A549 treated with DMSO at 1 μM for 4 hours (cell line): ENCODE results near the gene KRTAP10-5. TPM values are rescaled to one million over a fixed set of nuclear protein-coding genes. Genes with fewer than 3 reads are reported as not detected.

ENCODE experiments used
- total RNA-seq: library from RNA; stranded (reverse); fragments of 200-300 nt; extraction: Qiagen RNA extraction; gene quantifications from 5 replicates; pipeline ENCODE4 v1.2.3, GENCODE V29; 2022; ENCODE audit warnings: low read depth

Gene KRTAP10-5, protein sequence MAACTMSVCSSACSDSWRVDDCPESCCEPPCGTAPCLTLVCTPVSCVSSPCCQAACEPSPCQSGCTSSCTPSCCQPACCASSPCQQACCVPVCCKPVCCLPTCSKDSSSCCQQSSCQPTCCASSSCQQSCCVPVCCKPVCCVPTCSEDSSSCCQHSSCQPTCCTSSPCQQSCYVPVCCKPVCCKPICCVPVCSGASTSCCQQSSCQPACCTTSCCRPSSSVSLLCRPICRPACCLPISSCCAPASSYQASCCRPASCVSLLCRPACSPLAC
- not detected in 5 replicates for total RNA-seq

DNA sequence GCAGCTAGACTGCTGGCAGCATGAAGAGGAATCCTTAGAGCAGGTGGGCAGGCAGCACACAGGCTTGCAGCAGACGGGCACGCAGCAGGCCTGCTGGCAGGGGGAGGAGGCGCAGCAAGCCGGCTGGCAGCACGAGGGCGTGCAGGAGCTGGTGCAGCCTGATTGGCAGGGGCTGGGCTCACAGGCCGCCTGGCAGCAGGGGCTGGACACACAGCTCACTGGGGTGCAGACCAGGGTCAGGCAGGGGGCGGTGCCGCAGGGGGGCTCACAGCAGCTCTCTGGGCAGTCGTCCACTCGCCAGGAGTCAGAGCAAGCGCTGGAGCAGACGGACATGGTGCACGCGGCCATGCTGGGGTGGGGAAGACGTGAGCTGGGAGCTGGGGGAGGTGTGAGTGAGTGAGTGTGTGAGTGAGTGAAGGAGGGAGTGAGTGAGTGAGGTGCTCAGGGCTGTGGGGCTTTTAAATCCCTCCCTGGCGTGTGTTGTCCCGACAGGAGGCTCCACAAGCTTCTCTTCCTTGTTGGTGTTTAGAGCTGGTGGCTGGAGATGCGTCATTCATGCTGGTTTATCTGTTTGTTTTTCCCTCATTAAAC lies at the start of gene KRTAP10-5:
Gene KRTAP10-5, minus strand, starts transcription at position 374 of the 591 bp plus-strand sequence. Its CDS starts 26 bp downstream, at position 348.

DNA sequence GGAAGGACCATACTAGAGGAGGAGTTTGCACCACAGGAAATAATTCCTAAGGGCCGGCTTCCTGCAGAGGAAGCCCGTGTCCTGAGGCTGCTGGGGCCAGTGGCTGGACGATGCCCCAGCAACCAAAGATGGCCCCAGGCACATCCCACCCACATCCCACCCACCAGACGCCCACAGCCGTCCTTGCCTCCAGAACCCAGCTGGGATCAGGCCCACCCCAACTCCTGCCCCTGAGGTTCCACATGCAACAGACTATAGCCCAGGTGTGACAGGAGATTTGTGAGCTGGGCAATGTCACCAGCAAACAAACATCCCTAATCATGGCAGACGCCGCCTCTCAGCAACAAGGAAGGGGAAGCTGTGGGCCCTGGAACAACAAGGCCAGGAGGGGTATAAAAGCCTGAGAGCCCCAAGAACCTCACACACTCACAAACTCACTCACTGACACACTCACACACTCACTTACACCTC lies 46.3 kb upstream of the KRTAP10-5 start, which contains the start of gene KRTAP10-9:
Gene KRTAP10-9, plus strand, starts transcription at position 421 of the 471 bp plus-strand sequence. CDS start 79 bp downstream, outside the sequence.

DNA sequence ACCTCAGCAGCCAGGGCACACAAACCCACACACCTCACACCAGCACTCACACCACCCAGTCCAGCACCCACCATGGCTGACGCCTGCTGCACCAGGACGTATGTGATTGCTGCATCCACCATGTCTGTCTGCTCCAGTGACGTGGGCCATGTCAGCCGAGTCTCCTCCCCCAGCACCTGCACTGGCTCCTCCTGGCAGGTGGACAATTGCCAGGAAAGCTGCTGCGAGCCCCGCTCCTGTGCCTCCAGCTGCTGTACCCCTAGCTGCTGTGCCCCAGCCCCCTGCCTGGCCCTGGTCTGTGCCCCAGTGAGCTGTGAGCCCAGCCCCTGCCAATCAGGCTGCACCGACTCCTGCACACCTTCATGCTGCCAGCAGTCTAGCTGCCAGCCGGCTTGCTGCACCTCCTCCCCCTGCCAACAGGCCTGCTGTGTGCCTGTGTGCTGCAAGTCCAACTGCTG lies 31.7 kb upstream of the KRTAP10-5 start, which contains the start of gene KRTAP10-8:
Gene KRTAP10-8, plus strand, starts transcription at position 51 of the 458 bp plus-strand sequence. Its CDS starts 22 bp downstream, at position 73.

DNA sequence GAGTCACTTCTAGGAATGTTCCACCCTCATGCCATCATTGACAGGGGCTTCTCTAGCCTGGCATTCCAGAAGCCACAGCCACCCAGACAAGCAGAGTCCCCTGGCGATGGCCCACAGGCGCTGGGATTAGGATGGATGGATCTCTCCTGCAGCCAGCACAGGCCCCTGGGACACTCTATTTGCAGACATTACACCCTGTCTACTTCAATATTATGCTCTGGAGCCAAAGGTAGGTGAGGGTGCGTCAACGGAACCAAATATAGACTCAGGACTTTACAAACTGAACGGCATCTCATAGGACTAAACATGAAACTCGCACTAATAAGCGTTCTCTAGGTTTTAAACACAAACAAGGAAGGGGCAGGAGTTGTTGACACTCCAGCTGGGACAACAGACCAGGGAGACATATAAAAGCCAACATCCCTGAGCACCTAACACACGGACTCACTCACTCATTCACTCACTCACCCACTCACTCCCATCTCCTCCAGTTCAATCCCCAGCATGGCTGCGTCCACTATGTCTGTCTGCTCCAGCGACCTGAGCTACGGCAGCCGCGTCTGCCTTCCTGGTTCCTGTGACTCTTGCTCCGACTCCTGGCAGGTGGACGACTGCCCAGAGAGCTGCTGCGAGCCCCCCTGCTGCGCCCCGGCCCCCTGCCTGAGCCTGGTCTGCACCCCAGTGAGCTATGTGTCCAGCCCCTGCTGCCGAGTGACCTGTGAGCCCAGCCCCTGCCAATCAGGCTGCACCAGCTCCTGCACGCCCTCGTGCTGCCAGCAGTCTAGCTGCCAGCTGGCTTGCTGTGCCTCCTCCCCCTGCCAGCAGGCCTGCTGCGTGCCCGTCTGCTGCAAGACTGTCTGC lies 19.9 kb upstream of the KRTAP10-5 start, which contains the start of gene KRTAP10-7:
Gene KRTAP10-7, plus strand, starts transcription at position 480 of the 861 bp plus-strand sequence. Its CDS starts 25 bp downstream, at position 505.

DNA sequence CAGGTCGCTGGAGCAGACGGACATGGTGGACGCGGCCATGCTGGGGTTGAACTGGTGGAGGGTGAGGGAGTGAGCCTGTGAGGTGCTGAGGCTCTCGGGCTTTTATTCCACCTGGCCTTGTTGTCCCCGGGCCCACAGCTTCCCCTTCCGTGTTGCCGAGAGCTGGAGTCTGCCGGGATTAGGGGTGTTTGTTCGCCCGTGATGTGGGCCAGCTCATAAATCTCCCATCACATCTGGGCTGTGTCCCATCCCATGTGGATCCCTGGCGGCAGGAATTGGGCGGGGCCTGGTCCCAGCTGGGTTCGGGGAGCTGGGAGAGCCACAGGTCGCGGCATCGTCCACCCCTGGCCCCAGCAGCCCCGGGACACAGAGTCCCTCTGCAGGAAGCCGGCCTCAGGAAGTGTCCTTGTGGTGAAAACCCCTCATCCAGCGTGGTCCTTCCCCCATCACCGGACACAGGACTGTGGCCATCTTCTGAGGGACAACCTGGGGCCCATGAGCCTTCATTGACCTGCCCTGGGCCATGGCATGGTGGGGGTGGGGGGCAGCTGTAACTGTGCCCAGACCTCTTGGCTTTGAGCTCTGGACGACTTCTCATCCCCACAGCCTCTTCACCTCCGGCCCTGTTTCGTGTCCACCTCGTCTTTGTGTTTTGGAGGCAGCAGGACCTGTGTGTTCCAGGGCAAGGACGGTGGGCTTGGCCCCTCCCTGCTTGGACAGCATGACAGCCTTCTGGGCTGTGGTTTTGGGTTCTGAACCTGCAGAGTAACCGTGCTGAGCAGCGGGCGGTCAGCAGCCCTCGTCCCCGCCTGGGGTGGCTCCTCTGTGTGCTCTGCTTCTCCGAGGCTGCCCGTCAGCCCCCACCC lies 12.3 kb upstream of the KRTAP10-5 start, which contains the start of gene KRTAP10-6:
Gene KRTAP10-6, minus strand, starts transcription at position 60 of the 866 bp plus-strand sequence. Its CDS starts 21 bp downstream, at position 39.

DNA sequence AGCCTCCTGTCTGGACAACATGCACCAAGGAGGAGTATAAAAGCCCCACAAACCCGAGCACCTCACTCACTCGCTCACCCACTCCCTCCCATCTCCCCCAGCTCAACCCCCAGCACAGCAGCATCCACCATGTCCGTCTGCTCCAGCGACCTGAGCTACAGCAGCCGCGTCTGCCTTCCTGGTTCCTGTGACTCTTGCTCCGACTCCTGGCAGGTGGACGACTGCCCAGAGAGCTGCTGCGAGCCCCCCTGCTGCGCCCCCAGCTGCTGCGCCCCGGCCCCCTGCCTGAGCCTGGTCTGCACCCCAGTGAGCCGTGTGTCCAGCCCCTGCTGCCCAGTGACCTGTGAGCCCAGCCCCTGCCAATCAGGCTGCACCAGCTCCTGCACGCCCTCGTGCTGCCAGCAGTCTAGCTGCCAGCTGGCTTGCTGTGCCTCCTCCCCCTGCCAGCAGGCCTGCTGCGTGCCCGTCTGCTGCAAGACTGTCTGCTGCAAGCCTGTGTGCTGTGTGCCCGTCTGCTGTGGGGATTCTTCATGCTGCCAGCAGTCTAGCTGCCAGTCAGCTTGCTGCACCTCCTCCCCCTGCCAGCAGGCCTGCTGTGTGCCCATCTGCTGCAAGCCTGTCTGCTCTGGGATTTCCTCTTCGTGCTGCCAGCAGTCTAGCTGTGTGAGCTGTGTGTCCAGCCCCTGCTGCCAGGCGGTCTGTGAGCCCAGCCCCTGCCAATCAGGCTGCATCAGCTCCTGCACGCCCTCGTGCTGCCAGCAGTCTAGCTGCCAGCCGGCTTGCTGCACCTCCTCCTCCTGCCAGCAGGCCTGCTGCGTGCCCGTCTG lies 6.6 kb downstream of the KRTAP10-5 start, which contains the start of gene KRTAP10-4:
Gene KRTAP10-4, plus strand, starts transcription at position 100 of the 827 bp plus-strand sequence. Its CDS starts 30 bp downstream, at position 130.

DNA sequence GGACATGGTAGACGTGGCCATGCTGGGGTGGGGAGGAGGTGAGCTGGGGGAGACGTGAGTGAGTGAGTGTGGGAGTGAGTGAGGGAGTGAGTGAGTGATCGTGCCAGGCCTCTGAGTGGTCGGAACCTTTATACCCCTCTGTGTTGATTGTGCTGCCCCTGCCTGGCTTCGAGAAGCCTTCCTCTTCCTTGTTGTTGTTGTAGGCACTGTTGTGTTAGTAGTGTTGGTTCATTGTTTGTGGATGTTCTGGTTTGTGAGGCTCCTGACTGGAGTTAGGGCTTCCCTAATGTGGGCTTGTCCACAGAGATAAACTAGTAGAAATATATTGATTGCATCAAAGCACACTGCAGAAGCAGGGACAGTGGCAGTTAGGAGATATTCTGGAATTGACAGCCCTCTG lies 21.7 kb downstream of the KRTAP10-5 start, which contains the start of gene KRTAP10-3:
Gene KRTAP10-3, minus strand, starts transcription at position 101 of the 400 bp plus-strand sequence. Its CDS starts 80 bp downstream, at position 21.

DNA sequence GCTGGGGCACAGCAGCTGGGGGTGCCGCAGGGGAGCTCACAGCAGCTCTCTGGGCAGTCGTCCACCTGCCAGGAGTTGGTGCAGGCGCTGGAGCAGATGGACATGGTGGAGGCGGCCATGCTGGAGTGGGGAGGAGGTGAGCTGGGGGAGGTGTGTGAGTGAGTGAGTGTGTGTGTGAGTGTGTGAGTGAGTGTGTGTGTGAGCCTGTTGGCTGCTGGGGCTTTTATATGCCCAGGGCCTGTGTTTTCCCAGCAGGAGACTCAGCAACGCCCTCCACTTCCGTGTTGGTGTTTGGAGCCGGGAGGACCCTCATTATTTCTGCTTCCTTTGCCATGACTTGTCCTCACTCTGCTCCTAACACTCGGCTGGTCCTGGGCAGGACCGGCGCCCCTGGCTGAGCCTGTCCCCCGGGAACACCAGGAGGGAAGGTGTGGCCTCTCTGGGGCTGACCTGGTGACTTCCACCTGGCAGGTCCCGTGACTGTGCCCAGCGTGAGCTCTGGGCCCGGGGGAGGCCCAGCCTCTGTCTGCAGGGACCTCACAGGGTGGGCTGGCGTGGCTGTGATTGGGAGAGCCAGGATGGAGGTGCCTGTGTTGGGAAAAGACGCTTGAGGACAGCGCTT lies 29.0 kb downstream of the KRTAP10-5 start, which contains the start of gene KRTAP10-2:
Gene KRTAP10-2, minus strand, starts transcription at position 166 of the 622 bp plus-strand sequence. Its CDS starts 47 bp downstream, at position 119.

DNA sequence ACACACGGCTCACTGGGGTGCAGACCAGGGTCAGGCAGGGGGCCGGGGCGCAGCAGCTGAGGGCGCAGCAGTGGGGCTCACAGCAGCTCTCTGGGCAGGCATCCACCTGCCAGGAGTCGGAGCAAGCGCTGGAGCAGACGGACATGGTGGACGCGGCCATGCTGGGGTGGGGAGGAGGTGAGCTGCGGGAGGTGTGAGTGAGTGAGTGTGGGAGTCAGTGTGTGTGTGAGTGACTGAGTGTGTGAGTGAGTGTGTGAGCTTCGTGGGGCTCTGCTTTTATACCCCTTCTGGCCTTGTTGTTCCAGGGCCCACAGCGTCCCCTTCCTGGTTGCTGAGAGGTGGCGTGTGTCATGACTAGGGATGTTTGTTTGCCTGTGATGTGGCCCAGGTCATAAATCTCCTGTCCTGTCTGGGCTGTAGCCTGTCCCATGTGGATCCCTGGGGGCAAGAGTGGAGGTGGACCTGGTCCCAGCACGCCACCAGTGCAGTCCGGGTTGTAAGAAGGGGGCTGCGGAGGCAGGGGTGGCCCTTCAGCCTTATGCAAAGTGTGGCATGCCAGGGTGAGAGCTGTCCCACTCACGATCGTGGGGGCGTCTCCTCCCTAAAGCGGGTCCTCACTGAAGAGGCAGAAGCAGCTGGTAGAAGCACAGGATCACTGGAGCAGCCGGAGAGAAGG lies 40.3 kb downstream of the KRTAP10-5 start, which contains the start of gene KRTAP10-1:
Gene KRTAP10-1, minus strand, starts transcription at position 205 of the 676 bp plus-strand sequence. Its CDS starts 45 bp downstream, at position 160.

Other genes starting within 250 kb of the KRTAP10-5 start
- gene CFAP410, start 241.2 kb downstream of the KRTAP10-5 start, total RNA-seq = 7.0 to 8.7 TPM (median 7.8 TPM) in 5 replicates
- gene TRPM2, start 227.0 kb downstream of the KRTAP10-5 start, total RNA-seq = 5.9 to 12.8 TPM (median 9.0 TPM) in 5 replicates
- 1.3 to 1.9 TPM (median 1.5 TPM) in 5 replicates for gene LRRC3, start 125.1 kb downstream of the KRTAP10-5 start, total RNA-seq
- gene KRTAP10-1, start 40.4 kb downstream of the KRTAP10-5 start, total RNA-seq = not detected in 5 replicates
- gene KRTAP10-2, start 29.1 kb downstream of the KRTAP10-5 start, total RNA-seq = not detected in 5 replicates
- not detected in 5 replicates for gene KRTAP10-3, start 21.8 kb downstream of the KRTAP10-5 start, total RNA-seq
- gene KRTAP10-4, start 6.9 kb downstream of the KRTAP10-5 start, total RNA-seq = not detected in 5 replicates
- not detected in 5 replicates for gene KRTAP10-6, start 11.9 kb upstream of the KRTAP10-5 start, total RNA-seq
- not detected in 5 replicates for gene KRTAP10-7, start 20.0 kb upstream of the KRTAP10-5 start, total RNA-seq
- not detected in 5 replicates for gene KRTAP10-8, start 31.5 kb upstream of the KRTAP10-5 start, total RNA-seq
- gene KRTAP10-9, start 46.5 kb upstream of the KRTAP10-5 start, total RNA-seq = not detected in 5 replicates
- not detected in 5 replicates for gene KRTAP10-10, start 56.8 kb upstream of the KRTAP10-5 start, total RNA-seq
- gene KRTAP10-11, start 65.8 kb upstream of the KRTAP10-5 start, total RNA-seq = not detected in 5 replicates
- not detected in 5 replicates for gene KRTAP12-4, start 74.1 kb upstream of the KRTAP10-5 start, total RNA-seq
- not detected in 5 replicates for gene KRTAP12-3, start 77.3 kb upstream of the KRTAP10-5 start, total RNA-seq
- not detected in 5 replicates for gene KRTAP12-2, start 86.3 kb upstream of the KRTAP10-5 start, total RNA-seq
- not detected in 5 replicates for gene KRTAP12-1, start 101.6 kb upstream of the KRTAP10-5 start, total RNA-seq
- gene KRTAP10-12, start 116.6 kb upstream of the KRTAP10-5 start, total RNA-seq = not detected in 5 replicates
- not detected in 5 replicates for gene TSPEAR, start 131.0 kb upstream of the KRTAP10-5 start, total RNA-seq
- 32.0 to 38.3 TPM (median 35.3 TPM) in 5 replicates for gene UBE2G2, start 221.2 kb upstream of the KRTAP10-5 start, total RNA-seq
- gene SUMO3, start 237.5 kb upstream of the KRTAP10-5 start, total RNA-seq = 63.0 to 67.5 TPM (median 65.3 TPM) in 5 replicates